ENCODE measurements around the gene STK32C.
A peak's percentile ranks its signal among the peaks of the same experiment; 100 is the strongest.

Gene STK32C

GRCh38 chr10:132229834-132230556, 77.8 kb downstream of the STK32C start:
- in situ Hi-C loops (cut with MboI; ENCODE audit: low sequenced_read_pairs, unreplicated experiment) = loop anchor here (10.0 kb wide), 2 partner anchors 115 to 225 kb away; no protein-coding TSS in a partner anchor
- peak; percentile 84 for DNase-seq (ENCODE audit: low spot score)
- TF ChIP-seq CTCF (IDR thresholded peaks at IDR 0.05; ENCODE audit: borderline replicate concordance, control extremely low read depth, extremely low read depth, insufficient read depth, missing control alignments) = no peak

- in situ Hi-C loops (cut with MboI; ENCODE audit: low sequenced_read_pairs, unreplicated experiment) = loop anchor here (10.0 kb wide), 2 partner anchors 116 to 226 kb away; no protein-coding TSS in a partner anchor
- no peak for DNase-seq (ENCODE audit: low spot score)
- TF ChIP-seq CTCF (IDR thresholded peaks at IDR 0.05; ENCODE audit: borderline replicate concordance, control extremely low read depth, extremely low read depth, insufficient read depth, missing control alignments) = no peak
These were observed 78.7 kb downstream of the STK32C start for GRCh38 chr10:132229096-132229495.

- in situ Hi-C loops (cut with MboI; ENCODE audit: low sequenced_read_pairs, unreplicated experiment) = loop anchor here (10.0 kb wide), 2 partner anchors 116 to 226 kb away; no protein-coding TSS in a partner anchor
- TF ChIP-seq CTCF (IDR thresholded peaks at IDR 0.05; ENCODE audit: borderline replicate concordance, control extremely low read depth, extremely low read depth, insufficient read depth, missing control alignments) = no peak
- no peak for DNase-seq (ENCODE audit: low spot score)
These were observed 79.1 kb downstream of the STK32C start for GRCh38 chr10:132228616-132229015.

- no peak for TF ChIP-seq CTCF (IDR thresholded peaks at IDR 0.05; ENCODE audit: borderline replicate concordance, control extremely low read depth, extremely low read depth, insufficient read depth, missing control alignments)
- in situ Hi-C loops (cut with MboI; ENCODE audit: low sequenced_read_pairs, unreplicated experiment) = loop anchor here (10.0 kb wide), 2 partner anchors 117 to 227 kb away; no protein-coding TSS in a partner anchor
- no peak for DNase-seq (ENCODE audit: low spot score)
These were observed 79.8 kb downstream of the STK32C start for GRCh38 chr10:132227851-132228390.

- no peak for DNase-seq (ENCODE audit: low spot score)
- in situ Hi-C loops (cut with MboI; ENCODE audit: low sequenced_read_pairs, unreplicated experiment) = loop anchor here (10.0 kb wide), 2 partner anchors 118 to 228 kb away; no protein-coding TSS in a partner anchor
- no peak for TF ChIP-seq CTCF (IDR thresholded peaks at IDR 0.05; ENCODE audit: borderline replicate concordance, control extremely low read depth, extremely low read depth, insufficient read depth, missing control alignments)
These were observed 81.0 kb downstream of the STK32C start for GRCh38 chr10:132226586-132227405.

GRCh38 chr10:132225849-132226205, 81.9 kb downstream of the STK32C start:
- DNase-seq (ENCODE audit: low spot score) = no peak
- in situ Hi-C loops (cut with MboI; ENCODE audit: low sequenced_read_pairs, unreplicated experiment) = loop anchor here (10.0 kb wide), 2 partner anchors 119 to 229 kb away; no protein-coding TSS in a partner anchor
- no peak for TF ChIP-seq CTCF (IDR thresholded peaks at IDR 0.05; ENCODE audit: borderline replicate concordance, control extremely low read depth, extremely low read depth, insufficient read depth, missing control alignments)

Measured in GM13976 (cell line).